Superior temporal gyrus (tissue), 1 donor: ENCODE data around the gene MT1G.
"Not testable (repeated sequence)": the region's sequence is repeated elsewhere in the genome, so short reads cannot be mapped to it uniquely, and the experiment has no call there.

Experiments
- DNase-seq: peaks from one replicate; pipeline ENCODE4 v3.0.0-alpha.2; 2016; ENCODE audit errors: extremely low spot score

The MT1G gene

DNA sequence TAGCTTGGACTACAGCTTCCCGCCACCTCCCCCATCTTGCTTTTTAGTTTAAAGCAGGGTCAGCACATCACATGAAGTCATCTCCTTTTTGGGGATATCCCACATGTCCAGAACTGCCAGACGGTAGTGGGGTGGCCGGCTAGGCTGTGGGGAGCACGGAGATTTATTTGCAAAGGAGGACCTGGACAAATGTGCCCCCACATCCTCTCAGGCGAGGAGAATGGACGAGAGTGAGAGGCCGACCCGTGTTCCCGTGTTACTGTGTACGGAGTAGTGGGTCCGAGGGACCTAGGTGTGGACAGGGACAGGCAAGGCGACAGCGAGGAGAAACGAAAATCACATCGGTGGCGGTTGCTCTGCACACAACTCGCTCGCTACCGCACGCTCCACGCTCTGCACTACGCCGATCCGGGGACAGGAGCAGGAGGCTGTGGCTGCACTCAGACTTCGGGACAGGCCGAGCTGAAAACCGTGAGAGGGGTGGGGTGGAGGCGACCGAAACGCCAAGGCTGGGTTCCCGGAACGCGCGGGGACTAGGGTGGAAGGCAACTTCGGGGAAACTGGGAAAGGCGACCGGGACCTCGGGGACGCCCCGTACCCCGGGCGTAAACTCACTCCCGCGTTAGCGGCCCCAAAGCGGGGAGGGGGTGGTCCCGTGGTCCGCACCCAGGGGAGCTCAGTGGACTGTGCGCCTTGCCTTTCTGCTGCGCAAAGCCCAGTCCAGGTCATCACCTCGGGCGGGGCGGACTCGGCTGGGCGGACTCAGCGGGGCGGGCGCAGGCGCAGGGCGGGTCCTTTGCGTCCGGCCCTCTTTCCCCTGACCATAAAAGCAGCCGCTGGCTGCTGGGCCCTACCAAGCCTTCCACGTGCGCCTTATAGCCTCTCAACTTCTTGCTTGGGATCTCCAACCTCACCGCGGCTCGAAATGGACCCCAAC is 29.8 kb downstream of the MT1G start, which contains the start of gene MT1A:
TSS of gene MT1A (plus strand) at position 853 of the 937 bp plus-strand sequence. CDS start at position 926, 73 bp downstream.
- DNase-seq, result no peak

DNA sequence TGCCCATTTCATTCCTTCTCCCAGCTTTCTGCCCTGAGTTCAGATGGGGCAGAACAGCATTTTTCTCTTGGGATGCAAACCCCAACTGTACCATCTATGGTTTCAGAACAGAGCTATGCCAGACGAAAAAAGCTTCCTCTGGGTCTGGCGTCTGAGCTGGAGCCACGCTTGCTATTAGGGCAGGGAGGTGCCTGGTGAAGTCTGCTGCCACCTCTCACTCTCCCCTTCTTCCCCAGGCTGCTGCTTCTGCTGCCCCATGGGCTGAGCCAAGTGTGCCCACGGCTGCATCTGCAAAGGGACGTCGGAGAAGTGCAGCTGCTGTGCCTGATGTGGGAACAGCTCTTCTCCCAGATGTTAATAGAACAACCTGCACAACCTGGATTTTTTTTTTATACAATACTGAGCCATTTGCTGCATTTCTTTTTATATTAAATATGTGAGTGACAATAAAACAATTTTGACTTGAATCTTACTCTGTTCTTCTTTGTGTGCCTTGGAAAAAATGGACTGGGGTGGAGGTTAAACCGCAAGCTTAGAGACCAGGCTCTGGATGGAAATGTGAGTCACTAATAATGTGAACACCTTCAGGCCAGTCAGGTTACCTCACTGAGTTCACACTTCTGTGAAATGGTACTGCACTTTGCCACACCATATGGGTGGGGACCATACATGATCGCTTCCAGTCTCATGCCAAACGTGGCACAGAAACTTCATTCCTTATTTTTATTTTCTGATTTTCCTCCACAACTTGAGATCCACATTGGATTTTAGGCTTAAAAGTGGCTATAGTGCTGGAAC is 31.1 kb downstream of the MT1G start:
- DNase-seq, result no peak

DNA sequence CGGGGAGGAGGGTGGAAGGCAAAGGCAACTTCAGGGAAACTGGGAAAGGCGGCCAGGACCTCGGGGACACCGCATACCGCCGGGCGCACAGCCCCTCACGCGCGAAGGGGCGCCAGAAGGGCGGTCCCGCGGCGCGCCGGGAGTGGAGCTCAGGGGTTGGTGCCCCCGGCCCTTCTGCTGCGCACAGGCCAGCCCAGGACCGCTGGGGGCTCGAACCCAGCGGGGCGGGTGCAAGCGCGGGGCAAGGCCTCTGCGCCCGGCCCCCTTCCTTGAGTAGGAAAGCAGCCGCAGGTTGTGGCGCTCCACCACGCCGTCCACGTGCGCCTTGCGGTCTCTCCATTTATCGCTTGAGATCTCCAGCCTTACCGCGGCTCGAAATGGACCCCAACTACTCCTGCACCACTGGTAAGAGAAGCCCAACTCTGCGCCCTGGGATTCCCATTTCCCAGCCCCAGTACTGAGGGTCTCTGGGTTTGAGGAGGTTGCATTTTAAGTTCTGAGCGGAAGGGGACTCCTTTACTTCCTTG is 32.4 kb downstream of the MT1G start:
- no peak for DNase-seq

DNA sequence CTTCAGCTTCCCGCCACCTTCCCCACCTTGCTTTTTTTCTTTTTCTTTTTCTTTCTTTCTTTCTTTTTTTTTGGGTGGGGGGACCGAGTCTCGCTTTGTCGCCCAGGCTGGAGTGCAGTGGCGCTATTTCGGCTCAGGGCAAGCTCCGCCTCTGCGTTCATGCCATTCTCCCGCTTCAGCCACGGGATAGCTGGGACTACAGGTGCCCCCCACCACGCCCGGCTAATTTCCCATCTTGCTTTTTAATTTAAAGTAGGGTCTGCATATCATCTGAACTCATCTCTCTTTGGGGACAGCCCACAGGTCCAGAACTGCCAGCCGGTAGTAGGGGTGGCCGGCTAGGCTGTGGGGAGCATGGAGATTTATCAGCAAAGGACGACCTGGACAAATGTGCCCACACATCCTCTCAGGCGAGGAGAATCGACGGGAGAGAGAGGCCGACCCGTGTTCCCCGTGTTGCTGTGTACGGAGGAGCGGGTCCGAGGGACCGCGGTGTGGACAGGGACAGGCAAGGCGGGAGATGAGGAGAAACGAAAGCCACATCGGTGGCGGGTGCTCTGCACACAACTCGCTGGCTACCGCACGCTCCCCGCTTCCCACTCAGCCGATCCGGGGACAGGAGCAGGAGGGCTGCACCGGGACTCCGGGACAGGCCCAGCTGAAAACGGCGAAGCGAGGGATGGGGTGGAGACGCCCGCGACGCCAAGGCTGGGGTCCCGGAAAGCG is 33.0 kb downstream of the MT1G start:
- DNase-seq, result no peak

DNA sequence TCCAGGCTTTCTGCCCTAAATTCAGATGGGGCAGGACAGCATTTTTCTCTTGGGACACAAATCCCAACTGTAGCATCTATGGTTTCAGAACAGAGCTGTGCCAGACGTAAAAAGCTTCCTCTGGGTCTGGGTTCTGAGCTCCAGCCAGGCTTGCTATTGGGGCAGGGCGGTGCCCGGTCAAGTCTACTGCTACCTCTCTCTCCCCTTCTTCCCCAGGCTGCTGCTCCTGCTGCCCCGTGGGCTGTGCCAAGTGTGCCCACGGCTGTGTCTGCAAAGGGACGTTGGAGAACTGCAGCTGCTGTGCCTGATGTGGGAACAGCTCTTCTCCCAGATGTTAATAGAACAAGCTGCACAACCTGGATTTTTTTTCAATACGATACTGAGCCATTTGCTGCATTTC is 34.3 kb downstream of the MT1G start:
- DNase-seq, result no peak

DNA sequence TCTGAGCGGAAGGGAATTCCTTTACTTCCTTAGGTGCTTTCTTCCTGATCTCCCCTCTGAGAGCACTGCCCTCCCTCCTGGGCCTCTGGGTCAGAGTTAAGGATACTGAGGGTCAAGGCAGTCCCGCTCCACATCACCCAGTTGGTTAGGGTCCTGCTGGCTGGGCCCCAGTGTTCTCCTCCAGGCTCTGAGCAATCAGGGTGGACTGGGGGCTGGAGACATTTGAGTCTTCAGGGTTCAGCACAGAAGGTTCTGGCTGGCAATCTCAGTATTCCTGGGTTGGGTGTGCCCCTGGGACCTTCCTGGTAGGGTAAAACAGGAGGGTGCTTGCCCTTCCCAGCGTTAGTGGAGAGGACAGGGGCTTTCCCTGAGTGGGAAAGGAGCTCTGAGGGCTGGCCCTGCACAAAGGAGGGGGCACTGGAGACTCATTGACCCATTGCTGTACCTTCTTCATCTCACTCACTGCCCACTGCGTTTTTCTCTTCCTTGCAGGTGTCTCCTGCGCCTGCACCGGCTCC is 35.0 kb downstream of the MT1G start:
- DNase-seq, result no peak

DNA sequence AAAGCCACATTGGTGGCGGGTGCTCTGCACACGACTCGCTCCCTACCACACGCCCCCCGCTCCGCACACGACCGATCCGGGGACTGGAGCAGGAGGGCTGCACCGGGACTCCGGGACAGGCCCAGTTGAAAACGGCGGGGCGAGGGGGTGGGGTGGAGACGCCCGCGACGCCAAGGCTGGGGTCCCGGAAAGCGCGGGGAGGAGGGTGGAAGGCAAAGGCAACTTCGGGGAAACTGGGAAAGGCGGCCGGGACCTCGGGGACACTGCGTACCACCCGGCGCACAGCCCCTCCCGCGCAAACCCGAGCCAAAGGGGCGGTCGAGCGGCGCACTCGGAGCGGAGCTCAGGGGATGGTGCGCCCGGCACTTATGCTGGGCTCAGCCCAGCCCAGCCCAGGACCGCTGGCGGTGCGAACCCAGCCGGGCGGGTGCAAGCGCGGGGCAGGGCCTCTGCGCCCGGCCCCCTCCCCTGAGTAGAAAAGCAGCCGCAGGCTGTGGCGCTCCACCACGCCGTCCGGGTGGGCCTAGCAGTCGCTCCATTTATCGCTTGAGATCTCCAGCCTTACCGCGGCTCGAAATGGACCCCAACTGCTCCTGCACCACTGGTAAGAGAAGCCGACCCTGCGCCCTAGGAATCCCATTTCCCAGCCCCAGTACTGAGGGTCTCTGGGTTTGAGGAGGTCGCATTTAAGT is 35.6 kb downstream of the MT1G start, which contains the start of gene MT1M:
TSS of gene MT1M (plus strand) at position 504 of the 692 bp plus-strand sequence. CDS start at position 577, 73 bp downstream.
- peak; percentile 21 for DNase-seq

DNA sequence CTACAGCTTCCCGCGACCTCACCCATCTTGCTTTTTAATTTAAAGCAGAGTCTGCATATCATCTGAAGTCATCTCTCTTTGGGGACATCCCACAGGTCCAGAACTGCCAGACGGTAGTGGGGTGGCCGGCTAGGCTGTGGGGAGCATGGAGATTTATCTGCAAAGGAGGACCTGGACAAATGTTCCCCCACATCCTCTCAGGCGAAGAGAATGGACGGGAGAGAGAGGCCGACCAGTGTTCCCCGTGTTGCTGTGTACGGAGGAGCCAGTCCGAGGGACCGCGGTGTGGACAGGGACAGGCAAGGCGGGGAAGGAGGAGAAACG is 36.1 kb downstream of the MT1G start:
- DNase-seq, result no peak

DNA sequence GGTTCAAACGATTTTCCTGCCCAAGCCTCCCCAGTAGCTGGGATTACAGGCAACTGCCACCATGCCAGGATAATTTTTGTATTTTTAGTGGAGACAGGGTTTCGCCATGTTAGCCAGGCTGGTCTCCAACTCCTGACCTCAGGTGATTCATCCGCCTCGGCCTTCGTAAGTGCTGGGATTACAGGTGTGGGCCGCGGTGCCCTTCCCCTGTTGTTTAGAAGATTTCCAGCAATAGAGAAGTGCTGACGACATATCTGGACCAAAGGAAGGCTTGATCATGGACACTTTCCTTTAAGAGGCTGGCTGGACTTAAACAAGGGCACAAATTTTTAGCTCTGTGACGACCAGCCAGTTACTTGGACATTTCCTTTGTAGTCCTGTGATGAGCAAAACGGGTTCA is 36.7 kb downstream of the MT1G start:
- DNase-seq, result no peak

DNA sequence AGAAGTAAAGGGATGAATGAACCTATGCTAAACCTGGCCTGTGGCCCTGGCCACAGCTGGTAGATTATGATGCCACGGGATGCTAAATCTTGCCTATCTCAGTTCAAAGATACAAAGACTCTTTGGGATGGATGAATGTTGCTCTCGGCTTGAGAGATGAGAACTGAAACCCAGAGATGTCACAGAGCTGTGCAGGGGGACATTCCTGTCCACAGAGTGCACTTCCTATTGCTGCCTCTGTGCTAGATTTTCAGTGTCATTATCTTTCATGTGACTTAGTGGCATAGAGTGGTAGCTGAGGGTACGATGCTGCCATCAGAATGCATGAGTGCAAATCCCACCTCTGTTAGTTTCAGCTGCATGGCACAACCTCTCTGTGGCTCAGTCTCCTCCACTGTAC is 37.7 kb downstream of the MT1G start:
- DNase-seq, result no peak

DNA sequence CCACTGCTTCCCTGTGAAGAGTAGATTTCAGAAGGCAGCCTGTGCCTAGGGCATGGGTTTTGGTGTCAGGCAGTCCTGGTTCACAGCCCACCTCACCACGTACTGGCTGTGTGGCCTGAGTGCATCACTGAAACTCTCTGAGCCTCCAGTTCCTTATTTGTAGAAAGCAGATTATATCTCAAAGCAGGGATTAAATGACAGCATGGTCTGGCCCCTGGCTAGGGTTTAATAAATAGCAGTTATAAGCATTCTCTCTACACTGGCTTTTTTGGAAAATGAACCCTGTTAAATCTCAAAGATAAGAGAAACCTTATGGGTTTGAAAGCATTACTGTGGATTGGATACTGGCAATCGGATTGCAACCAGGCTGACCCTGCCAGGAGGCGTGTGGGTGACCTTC is 38.3 kb downstream of the MT1G start:
- no peak for DNase-seq

DNA sequence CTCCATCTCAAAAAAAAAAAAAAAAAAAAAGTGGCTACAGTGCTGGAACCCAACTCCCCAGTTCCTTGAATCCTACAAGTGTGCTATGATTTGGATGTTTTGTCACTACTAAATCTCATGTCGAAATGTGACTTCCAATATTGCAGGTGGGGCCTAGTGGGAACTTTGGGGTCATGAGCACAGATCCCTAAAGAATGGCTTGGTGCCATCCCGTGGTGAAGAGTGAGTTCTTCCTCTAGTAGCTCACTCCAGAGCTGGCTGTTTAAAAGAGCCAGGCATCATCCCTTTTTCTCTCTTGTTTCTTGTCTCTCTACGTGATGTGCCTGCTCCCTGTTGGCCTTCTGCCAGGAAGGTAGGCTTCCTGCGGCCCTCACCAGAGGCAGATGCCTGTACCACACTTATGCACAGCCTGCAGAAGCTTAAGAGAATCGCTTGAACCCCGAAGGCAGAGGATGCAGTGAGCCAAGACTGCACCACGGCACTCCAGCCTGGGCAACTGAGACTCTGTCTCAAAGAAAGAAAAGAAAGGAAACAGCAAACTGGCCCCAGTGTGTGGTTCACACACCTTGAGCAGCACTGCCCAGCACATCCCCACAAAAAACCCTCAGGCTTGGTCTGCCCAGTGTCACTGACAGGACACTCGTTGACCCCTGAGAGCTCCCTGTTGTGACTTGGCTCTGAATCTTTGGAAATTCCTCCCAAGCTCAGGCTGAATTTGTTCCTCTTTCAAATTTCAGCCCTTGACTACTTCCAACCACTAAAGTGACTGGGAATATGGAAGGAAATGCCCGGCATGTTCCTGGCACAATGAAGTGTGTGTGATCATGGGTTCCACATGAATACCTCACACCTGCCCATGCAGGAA is 39.1 kb downstream of the MT1G start:
- DNase-seq, result no peak

DNA sequence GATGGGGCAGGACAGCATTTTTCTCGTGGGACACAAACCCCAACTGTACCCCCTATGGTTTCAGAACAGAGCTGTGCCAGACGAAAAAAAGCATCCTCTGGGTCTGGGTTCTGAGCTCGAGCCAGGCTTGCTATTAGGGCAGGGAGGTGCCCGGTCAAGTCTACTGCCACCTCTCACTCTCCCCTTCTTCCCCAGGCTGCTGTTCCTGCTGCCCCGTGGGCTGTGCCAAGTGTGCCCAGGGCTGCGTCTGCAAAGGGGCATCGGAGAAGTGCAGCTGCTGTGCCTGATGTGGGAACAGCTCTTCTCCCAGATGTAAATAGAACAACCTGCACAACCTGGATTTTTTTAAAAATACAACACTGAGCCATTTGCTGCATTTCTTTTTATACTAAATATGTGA is 41.2 kb downstream of the MT1G start:
- DNase-seq, result no peak

DNA sequence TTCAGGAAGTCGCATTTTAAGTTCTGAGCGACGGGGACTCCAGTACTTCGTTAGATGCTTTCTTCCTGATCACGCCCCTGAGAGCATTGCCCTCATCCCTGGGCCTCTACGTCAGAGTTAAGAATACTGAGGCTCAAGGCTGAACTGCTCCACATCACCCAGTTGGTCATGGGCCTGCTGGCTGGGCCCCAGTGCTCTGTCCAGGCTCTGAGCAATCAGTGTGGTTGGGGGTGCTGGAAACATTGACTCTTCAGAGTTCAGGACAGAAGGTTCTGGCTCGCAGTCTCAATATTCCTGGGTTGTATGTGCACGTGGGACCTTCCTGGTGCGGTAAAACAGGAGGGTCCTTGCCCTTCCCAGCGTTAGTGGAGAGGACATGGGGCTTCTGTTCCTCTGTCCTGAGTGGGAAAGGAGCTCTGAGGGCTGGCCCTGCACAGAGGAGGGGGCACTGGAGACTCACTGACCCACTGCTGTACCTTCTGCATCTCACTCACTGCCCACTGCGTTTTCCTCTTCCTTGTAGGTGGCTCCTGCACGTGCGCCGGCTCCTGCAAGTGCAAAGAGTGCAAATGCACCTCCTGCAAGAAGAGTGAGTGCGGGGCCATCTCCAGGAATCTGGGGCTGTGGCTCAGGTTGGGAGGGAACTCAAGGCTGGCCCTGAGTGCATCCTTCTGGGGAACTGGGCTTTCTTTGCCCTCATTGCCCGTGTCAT is 41.8 kb downstream of the MT1G start:
- DNase-seq, result no peak

DNA sequence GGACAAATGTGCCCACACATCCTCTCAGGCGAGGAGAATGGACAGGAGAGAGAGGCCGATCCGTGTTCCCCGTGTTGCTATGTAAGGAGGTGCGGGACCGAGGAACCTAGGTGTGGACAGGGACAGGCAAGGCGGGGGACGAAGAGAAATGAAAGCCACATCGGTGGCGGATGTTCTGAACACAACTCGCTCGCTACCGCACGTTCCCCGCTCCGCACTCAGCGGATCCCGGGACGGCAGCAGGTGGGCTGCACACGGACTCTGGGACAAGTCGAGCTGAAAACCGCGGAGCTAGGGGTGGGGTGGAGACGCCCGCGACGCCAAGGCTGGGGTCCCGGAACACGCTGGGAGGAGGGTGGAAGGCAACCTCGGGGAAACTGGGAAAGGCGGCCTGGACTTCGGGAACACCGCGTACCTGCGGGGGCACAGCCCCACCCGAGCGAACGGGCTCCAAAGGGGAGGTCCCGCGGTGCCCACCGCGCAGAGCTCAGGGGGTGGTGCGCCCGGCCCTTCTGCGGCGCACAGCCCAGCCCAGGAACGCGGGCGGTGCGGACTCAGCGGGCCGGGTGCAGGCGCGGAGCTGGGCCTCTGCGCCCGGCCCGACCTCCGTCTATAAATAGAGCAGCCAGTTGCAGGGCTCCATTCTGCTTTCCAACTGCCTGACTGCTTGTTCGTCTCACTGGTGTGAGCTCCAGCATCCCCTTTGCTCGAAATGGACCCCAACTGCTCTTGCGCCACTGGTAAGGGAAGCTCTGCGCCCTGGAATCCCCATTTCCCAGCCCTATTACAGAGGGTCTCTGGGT is 42.5 kb downstream of the MT1G start, which contains the start of gene MT1E:
TSS of gene MT1E (plus strand) at position 642 of the 803 bp plus-strand sequence. CDS start at position 713, 71 bp downstream.
- DNase-seq, result peak; percentile 64

DNA sequence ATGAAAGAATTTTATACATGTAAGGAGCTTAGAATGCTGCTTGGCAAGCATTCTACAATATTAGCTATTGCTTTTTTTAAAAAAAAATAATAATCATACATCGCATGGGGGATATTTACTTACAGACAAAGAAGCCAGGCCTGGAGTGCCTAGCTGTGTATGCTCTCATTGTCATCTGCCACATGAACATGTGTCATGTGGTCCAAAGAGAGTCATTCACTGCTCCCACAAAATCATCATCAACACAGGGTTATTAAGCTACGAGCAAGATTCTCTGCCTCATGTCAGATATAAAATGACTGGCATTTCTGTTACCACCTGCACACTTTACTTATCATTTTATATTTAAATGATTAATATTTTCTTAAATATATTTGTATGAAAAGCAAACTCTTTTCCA is 44.2 kb downstream of the MT1G start:
- DNase-seq, result no peak

DNA sequence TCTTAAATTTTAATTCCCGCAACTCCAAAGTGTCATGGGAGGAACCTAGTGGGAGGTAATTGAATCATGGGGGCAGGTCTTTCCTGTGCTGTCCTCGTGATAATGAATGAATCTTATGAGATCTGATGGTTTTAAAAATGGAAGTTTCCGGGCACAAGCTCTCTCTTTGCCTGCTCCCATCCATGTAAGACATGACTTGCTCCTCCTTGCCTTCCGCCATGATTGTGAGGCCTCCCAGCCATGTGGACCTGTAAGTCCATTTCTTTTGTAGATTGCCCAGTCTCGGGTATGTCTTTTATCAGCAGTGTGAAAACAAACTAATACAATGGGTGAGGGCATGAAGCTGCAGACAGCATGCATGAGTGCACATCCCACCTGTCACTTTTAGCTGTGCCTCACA is 44.7 kb downstream of the MT1G start:
- not testable (repeated sequence) for DNase-seq
